H1 (cell line): ENCODE measurements around the gene PRAME. TPM values are rescaled to one million over a fixed set of nuclear protein-coding genes. Genes with fewer than 3 reads are reported as not detected.

ENCODE experiments used
- ATF3 ChIP-seq: IDR thresholded peaks from 2 replicates; pipeline ENCODE4 v1.6.1; 2011; ENCODE audit warnings: low read depth, mild to moderate bottlenecking, low read length; ENCODE audit not compliant: insufficient read depth
- CHD7 ChIP-seq: fragments of 300-600 bp; sonication (generic); IDR thresholded peaks from 2 replicates; pipeline ENCODE4 v1.7.1; 2012; ENCODE audit warnings: low read length, moderate library complexity, mild to moderate bottlenecking, inconsistent platforms; ENCODE audit not compliant: insufficient replicate concordance
- RAD21 ChIP-seq, 2 experiments: IDR thresholded peaks in 1 of 2; conservative IDR thresholded peaks in 1 of 2; 2 replicates each; pipeline ENCODE4 v1.6.1; 2011; ENCODE audit warnings: low read depth in 2 of 2, low read length in 2 of 2, improper control_type of control experiment in 1 of 2, inconsistent platforms in 1 of 2, mild to moderate bottlenecking in 1 of 2, moderate library complexity in 1 of 2
- TAF7 ChIP-seq: optimal IDR thresholded peaks from 2 replicates; pipeline ENCODE3; 2011; ENCODE audit warnings: low read depth, mild to moderate bottlenecking, inconsistent platforms, low read length, moderate library complexity, borderline replicate concordance
- TCF12 ChIP-seq: IDR thresholded peaks from 2 replicates; pipeline ENCODE4 v1.6.1; 2011; ENCODE audit warnings: low read depth, mild to moderate bottlenecking, low read length
- polyA plus RNA-seq, 7 experiments: library from polyadenylated mRNA; depleted of rRNA in 3 of 7; stranded (reverse) in 5 of 7; unstranded in 2 of 7; fragments of >200 nt in 5 of 7; fragments of 200-250 nt in 2 of 7; gene quantifications; 1 replicate in 5 of 7; 2 replicates in 1 of 7; 4 replicates in 1 of 7; pipeline versions ENCODE4 v1.2.1 to v1.2.3, GENCODE V29; 2011 to 2013; ENCODE audit warnings: missing spikeins in 2 of 7, mixed read lengths in 2 of 7
- total RNA-seq: library from RNA; stranded (reverse); fragmentation: NEBNext Ultra II Directional; extraction: Animal tissue kit (Norgen Biotek cat#: 25700); gene quantifications from 2 replicates; pipeline ENCODE4 v1.2.1, GENCODE V29; 2021
- TF ChIP-seq, protein P1 (sequence below), 3 experiments: IDR thresholded peaks; 1 replicate in 2 of 3; 2 replicates in 1 of 3; pipeline versions ENCODE4 v1.5.1 to v1.6.1; 2011; ENCODE audit warnings: low read length in 3 of 3, mild to moderate bottlenecking in 3 of 3, inconsistent platforms in 2 of 3, low read depth in 1 of 3, moderate library complexity in 1 of 3; ENCODE audit not compliant: insufficient read depth in 1 of 3; ENCODE audit errors: control extremely low read depth in 1 of 3

Gene PRAME
- total and polyA plus RNA-seq, 2 of the 8 experiments (the other 6 are each of a cell fraction or from before 2014, with no cell fraction given): 0.15 to 1.1 TPM

DNA sequence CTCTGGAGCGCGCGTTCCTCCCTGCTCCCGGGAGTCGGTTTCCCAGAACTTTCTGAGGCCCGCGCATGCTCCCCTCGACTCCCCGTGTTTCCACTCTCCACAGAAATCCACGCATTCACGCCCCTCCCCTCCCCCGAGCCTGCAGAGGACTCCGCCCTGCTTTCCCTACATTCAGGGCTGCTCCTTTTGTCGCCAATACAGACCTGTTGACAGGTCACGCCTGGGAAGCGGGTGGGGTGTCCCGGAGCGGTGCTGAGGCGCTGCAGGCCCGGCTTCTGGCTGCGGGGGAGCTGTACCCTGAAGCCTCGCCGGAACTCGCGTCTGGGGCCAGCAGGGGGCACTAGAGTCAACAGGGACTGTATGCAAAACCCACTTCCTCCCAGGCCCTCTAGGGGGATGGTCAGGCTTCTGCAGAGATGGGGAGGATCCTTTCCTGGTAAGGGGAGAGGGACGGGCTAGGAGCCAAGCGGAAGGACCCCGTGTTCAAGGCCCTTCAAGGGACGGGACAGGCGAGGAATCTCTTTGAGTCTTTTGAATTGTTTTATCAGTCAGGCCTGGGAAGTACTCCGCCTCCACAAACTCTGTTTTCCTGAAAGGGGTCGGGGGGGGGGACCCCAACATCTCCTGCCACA, at the start of gene PRAME (continued):
- no peak for TF ChIP-seq CHD7
- no peak for TF ChIP-seq TCF12
- TF ChIP-seq, protein P1, sequence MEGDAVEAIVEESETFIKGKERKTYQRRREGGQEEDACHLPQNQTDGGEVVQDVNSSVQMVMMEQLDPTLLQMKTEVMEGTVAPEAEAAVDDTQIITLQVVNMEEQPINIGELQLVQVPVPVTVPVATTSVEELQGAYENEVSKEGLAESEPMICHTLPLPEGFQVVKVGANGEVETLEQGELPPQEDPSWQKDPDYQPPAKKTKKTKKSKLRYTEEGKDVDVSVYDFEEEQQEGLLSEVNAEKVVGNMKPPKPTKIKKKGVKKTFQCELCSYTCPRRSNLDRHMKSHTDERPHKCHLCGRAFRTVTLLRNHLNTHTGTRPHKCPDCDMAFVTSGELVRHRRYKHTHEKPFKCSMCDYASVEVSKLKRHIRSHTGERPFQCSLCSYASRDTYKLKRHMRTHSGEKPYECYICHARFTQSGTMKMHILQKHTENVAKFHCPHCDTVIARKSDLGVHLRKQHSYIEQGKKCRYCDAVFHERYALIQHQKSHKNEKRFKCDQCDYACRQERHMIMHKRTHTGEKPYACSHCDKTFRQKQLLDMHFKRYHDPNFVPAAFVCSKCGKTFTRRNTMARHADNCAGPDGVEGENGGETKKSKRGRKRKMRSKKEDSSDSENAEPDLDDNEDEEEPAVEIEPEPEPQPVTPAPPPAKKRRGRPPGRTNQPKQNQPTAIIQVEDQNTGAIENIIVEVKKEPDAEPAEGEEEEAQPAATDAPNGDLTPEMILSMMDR (IDR thresholded peaks at IDR 0.05; ENCODE audit: control extremely low read depth in 1 of 3, insufficient read depth in 1 of 3, low read depth in 1 of 3, low read length in 3 of 3): peak; percentile 91 to 100 (median 96)
- TF ChIP-seq TAF7: peak; percentile 89
- peak; percentile 24 to 52 for TF ChIP-seq RAD21 (IDR thresholded peaks at IDR 0.05 in 1 of 2, conservative IDR thresholded peaks at IDR 0.05 in 1 of 2; ENCODE audit: low read depth in 2 of 2, low read length in 2 of 2)
- TF ChIP-seq ATF3: peak; percentile 52; the same call in 1 of the 2 replicates
